HEK293 (cell line): ENCODE results near the gene PPP1R2B.

ENCODE experiments used
- CTCF ChIA-PET: fragments of 350-600 bp; formaldehyde crosslinking; extraction: SDS; loops from one replicate; lab custom pipeline; 2021; ENCODE audit warnings: antibody characterized with exemption; lab: Yijun Ruan, JAX
- POLR2A ChIA-PET: fragments of 300-600 bp; formaldehyde crosslinking; extraction: SDS; loops from one replicate; lab custom pipeline; 2020; ENCODE audit warnings: antibody characterized with exemption, inconsistent platforms; lab: Yijun Ruan, JAX
- H3K27ac ChIP-seq: fragments of 200-500 bp; sonication (Bioruptor generic); 2 replicates; pipeline ENCODE4 v1.5.1; 2014; ENCODE audit warnings: low read depth, low read length, control low read depth, inconsistent platforms; ENCODE audit errors: extremely low read depth
- H3K36me3 ChIP-seq, 2 experiments: fragments of 200-500 bp in 1 of 2; sonication (Bioruptor generic) in 1 of 2; 1 replicate in 1 of 2; 2 replicates in 1 of 2; pipeline ENCODE4 v1.5.1; 2014 to 2017; ENCODE audit warnings: inconsistent platforms in 2 of 2, low read length in 2 of 2; ENCODE audit not compliant: control insufficient read depth in 2 of 2, insufficient read depth in 1 of 2
- H3K4me1 ChIP-seq: fragments of 200-500 bp; sonication (Bioruptor generic); 2 replicates; pipeline ENCODE4 v1.5.1; 2014; ENCODE audit warnings: mild to moderate bottlenecking, low read length, inconsistent platforms; ENCODE audit not compliant: control insufficient read depth, insufficient read depth
- H3K4me3 ChIP-seq: 2 replicates; pipeline ENCODE4 v1.5.1; 2011; ENCODE audit warnings: low read depth, mild to moderate bottlenecking, control low read depth, low read length, moderate library complexity
- H3K9me3 ChIP-seq: fragments of 200-500 bp; sonication (Bioruptor generic); 2 replicates; pipeline ENCODE4 v1.5.1; 2014; ENCODE audit warnings: low read depth, low read length, inconsistent platforms; ENCODE audit not compliant: control insufficient read depth, insufficient read depth
- HOXC10 ChIP-seq: sonication (generic); formaldehyde crosslinking; IDR thresholded peaks from 2 replicates; pipeline ENCODE4 v1.8.1; 2023; ENCODE audit warnings: mild to moderate bottlenecking, missing genetic modification reagents
- KLF9 ChIP-seq: fragments of 450-650 bp; formaldehyde crosslinking; IDR thresholded peaks from 2 replicates; pipeline ENCODE4 v1.5.1; 2016; ENCODE audit warnings: missing biosample characterization, missing genetic modification characterization, low read depth
- MYNN ChIP-seq: fragments of 450-650 bp; formaldehyde crosslinking; IDR thresholded peaks from 2 replicates; pipeline ENCODE4 v1.5.1; 2016; ENCODE audit warnings: missing biosample characterization, missing genetic modification characterization, borderline replicate concordance
- OSR2 ChIP-seq: fragments of 450-650 bp; formaldehyde crosslinking; IDR thresholded peaks from 2 replicates; pipeline ENCODE4 v1.5.1; 2016; ENCODE audit warnings: missing biosample characterization, missing genetic modification characterization
- RBAK ChIP-seq: fragments of 450-650 bp; formaldehyde crosslinking; IDR thresholded peaks from 2 replicates; pipeline ENCODE4 v1.5.1; 2016; ENCODE audit warnings: missing biosample characterization, missing genetic modification characterization
- ZBTB10 ChIP-seq: fragments of 450-650 bp; formaldehyde crosslinking; IDR thresholded peaks from 2 replicates; pipeline ENCODE4 v1.5.1; 2016; ENCODE audit warnings: missing biosample characterization, missing genetic modification characterization
- ZEB2 ChIP-seq: fragments of 450-650 bp; formaldehyde crosslinking; IDR thresholded peaks from 2 replicates; pipeline ENCODE4 v1.5.1; 2016; ENCODE audit warnings: missing biosample characterization, missing genetic modification characterization
- ZFP69B ChIP-seq: fragments of 450-650 bp; formaldehyde crosslinking; IDR thresholded peaks from 2 replicates; pipeline ENCODE4 v1.5.1; 2016; ENCODE audit warnings: missing biosample characterization, missing genetic modification characterization
- ZNF23 ChIP-seq: fragments of 450-650 bp; formaldehyde crosslinking; IDR thresholded peaks from 2 replicates; pipeline ENCODE4 v1.5.1; 2016; ENCODE audit warnings: missing biosample characterization, missing genetic modification characterization, borderline replicate concordance
- ZNF26 ChIP-seq: fragments of 450-650 bp; formaldehyde crosslinking; IDR thresholded peaks from 2 replicates; pipeline ENCODE4 v1.5.1; 2016; ENCODE audit warnings: missing biosample characterization, missing genetic modification characterization
- ZNF292 ChIP-seq: fragments of 450-650 bp; formaldehyde crosslinking; IDR thresholded peaks from 2 replicates; pipeline ENCODE4 v1.5.1; 2016; ENCODE audit warnings: low read depth, missing biosample characterization, missing genetic modification characterization, borderline replicate concordance
- ZNF37A ChIP-seq: fragments of 450-650 bp; IDR thresholded peaks from 2 replicates; pipeline ENCODE4 v1.5.1; 2018; ENCODE audit warnings: missing biosample characterization, missing genetic modification characterization
- ZNF701 ChIP-seq: fragments of 450-650 bp; formaldehyde crosslinking; IDR thresholded peaks from 2 replicates; pipeline ENCODE4 v1.5.1; 2016; ENCODE audit warnings: missing biosample characterization, missing genetic modification characterization
- ZNF707 ChIP-seq: fragments of 450-650 bp; formaldehyde crosslinking; IDR thresholded peaks from 2 replicates; pipeline ENCODE4 v1.5.1; 2016; ENCODE audit warnings: missing biosample characterization, missing genetic modification characterization
- ZNF776 ChIP-seq: fragments of 450-650 bp; formaldehyde crosslinking; IDR thresholded peaks from 2 replicates; pipeline ENCODE4 v1.5.0; 2017; ENCODE audit warnings: missing biosample characterization, missing genetic modification characterization, borderline replicate concordance
- ZNF777 ChIP-seq: fragments of 450-650 bp; formaldehyde crosslinking; IDR thresholded peaks from 2 replicates; pipeline ENCODE4 v1.5.1; 2017; ENCODE audit warnings: missing biosample characterization, missing genetic modification characterization, borderline replicate concordance
- ZNF792 ChIP-seq: fragments of 450-650 bp; formaldehyde crosslinking; IDR thresholded peaks from 2 replicates; pipeline ENCODE4 v1.5.1; 2016; ENCODE audit warnings: missing biosample characterization, missing genetic modification characterization
- ZSCAN16 ChIP-seq: fragments of 450-650 bp; formaldehyde crosslinking; IDR thresholded peaks from 2 replicates; pipeline ENCODE4 v1.5.1; 2016; ENCODE audit warnings: missing biosample characterization, missing genetic modification characterization
- TF ChIP-seq, protein P1 (sequence below): fragments of 450-650 bp; formaldehyde crosslinking; IDR thresholded peaks from 2 replicates; pipeline ENCODE4 v1.5.1; 2016; ENCODE audit warnings: missing biosample characterization, missing genetic modification characterization
- TF ChIP-seq, protein P2 (sequence below): sonication (generic); formaldehyde crosslinking; IDR thresholded peaks from 2 replicates; pipeline ENCODE4 v1.8.1; 2022; ENCODE audit warnings: mild to moderate bottlenecking, moderate library complexity, missing genetic modification reagents
- TF ChIP-seq, protein P3 (sequence below): fragments of 450-650 bp; formaldehyde crosslinking; IDR thresholded peaks from 2 replicates; pipeline ENCODE4 v1.5.1; 2016; ENCODE audit warnings: missing biosample characterization, missing genetic modification characterization
- TF ChIP-seq, protein P4 (sequence below): fragments of 450-650 bp; formaldehyde crosslinking; IDR thresholded peaks from 2 replicates; pipeline ENCODE4 v1.5.1; 2016; ENCODE audit warnings: missing biosample characterization, missing genetic modification characterization, low read depth

PPP1R2B gene

DNA sequence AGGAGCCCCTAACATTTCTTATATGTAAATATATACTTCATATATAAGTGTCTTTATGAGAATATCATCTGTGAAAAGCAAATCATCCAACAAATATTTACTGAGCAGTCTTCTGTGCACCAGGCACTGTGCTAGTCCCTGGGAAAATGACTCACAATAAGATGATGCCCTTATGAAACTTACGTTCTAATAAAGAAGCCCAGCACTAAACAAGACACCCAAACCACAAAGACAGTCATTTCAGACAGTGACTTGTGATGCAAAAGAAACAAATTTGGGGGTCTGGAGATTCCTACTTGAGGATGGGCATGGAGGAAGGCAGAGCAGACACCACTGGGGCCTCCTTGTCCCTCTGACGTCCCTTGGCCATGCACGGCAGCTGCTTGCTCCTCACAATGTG lies 30.6 kb upstream of the PPP1R2B start (continued):
- TF ChIP-seq ZBTB10 (tag by site-specific recombination): no peak
- no peak for TF ChIP-seq MYNN (tag by site-specific recombination)

DNA sequence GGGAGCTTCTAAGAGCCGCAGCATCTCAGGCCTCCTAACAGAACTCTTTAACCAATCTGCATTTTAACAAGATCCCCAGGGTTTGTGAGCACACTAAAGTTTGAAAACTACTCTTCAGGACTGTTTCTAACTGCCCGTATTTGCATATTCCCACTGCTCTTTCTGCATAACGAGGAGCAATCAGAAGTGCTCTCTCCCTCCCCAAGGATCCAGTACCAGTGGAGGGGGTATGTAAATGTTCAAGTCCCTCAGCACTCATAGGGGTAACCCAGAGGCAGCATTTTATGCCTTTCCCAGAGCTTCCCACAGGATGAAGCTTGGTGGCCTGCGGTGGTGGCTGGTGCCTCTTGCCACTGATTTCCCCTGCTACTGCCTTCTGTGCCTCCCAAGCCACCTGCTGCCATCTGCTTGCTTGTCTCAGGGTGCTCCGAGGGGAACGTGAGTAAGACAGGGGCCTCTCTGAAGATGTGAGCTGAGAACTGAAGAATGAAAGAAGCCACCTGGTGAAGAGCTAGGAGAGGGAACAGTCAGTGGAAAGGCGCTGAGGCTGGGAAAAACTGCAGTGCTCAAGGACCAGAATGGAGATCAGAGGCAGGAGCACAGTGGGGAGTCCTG lies 30.0 kb upstream of the PPP1R2B start:
- Histone ChIP-seq H3K4me1 (no peaks in the 10 kb centered on the region), H3K9me3 (no peaks in the 10 kb centered on the region), H3K36me3 (no peaks in the 10 kb centered on the region), H3K27ac (no peak overlapping the region), H3K4me3 (no peak overlapping the region)
- CTCF ChIA-PET: no interaction called here
- POLR2A ChIA-PET: no interaction called here
- TF ChIP-seq, protein P1, sequence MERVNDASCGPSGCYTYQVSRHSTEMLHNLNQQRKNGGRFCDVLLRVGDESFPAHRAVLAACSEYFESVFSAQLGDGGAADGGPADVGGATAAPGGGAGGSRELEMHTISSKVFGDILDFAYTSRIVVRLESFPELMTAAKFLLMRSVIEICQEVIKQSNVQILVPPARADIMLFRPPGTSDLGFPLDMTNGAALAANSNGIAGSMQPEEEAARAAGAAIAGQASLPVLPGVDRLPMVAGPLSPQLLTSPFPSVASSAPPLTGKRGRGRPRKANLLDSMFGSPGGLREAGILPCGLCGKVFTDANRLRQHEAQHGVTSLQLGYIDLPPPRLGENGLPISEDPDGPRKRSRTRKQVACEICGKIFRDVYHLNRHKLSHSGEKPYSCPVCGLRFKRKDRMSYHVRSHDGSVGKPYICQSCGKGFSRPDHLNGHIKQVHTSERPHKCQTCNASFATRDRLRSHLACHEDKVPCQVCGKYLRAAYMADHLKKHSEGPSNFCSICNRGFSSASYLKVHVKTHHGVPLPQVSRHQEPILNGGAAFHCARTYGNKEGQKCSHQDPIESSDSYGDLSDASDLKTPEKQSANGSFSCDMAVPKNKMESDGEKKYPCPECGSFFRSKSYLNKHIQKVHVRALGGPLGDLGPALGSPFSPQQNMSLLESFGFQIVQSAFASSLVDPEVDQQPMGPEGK: no peak
- no peak for TF ChIP-seq ZNF701 (tag by site-specific recombination)
- no peak for TF ChIP-seq ZNF776 (tag by site-specific recombination)
- TF ChIP-seq ZEB2: no peak
- TF ChIP-seq, protein P2, sequence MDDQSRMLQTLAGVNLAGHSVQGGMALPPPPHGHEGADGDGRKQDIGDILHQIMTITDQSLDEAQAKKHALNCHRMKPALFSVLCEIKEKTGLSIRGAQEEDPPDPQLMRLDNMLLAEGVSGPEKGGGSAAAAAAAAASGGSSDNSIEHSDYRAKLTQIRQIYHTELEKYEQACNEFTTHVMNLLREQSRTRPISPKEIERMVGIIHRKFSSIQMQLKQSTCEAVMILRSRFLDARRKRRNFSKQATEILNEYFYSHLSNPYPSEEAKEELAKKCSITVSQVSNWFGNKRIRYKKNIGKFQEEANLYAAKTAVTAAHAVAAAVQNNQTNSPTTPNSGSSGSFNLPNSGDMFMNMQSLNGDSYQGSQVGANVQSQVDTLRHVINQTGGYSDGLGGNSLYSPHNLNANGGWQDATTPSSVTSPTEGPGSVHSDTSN (CRISPR knock-in tag): no peak
- TF ChIP-seq, protein P3, sequence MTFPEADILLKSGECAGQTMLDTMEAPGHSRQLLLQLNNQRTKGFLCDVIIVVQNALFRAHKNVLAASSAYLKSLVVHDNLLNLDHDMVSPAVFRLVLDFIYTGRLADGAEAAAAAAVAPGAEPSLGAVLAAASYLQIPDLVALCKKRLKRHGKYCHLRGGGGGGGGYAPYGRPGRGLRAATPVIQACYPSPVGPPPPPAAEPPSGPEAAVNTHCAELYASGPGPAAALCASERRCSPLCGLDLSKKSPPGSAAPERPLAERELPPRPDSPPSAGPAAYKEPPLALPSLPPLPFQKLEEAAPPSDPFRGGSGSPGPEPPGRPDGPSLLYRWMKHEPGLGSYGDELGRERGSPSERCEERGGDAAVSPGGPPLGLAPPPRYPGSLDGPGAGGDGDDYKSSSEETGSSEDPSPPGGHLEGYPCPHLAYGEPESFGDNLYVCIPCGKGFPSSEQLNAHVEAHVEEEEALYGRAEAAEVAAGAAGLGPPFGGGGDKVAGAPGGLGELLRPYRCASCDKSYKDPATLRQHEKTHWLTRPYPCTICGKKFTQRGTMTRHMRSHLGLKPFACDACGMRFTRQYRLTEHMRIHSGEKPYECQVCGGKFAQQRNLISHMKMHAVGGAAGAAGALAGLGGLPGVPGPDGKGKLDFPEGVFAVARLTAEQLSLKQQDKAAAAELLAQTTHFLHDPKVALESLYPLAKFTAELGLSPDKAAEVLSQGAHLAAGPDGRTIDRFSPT (tag by site-specific recombination): no peak
- no peak for TF ChIP-seq ZNF23 (tag by site-specific recombination)

- CTCF ChIA-PET: interaction anchor here (0.7 to 1.2 kb wide), 2 partner anchors 9 to 411 kb away, joined by 3 read pairs; no protein-coding TSS in a partner anchor
- Histone ChIP-seq H3K4me3 (no peak overlapping the region), H3K9me3 (no peaks in the 10 kb centered on the region), H3K36me3 (no peaks in the 10 kb centered on the region), H3K4me1 (no peaks in the 10 kb centered on the region), H3K27ac (no peak overlapping the region)
- POLR2A ChIA-PET: no interaction called here
- TF ChIP-seq ZNF37A (tag by site-specific recombination): no peak
- TF ChIP-seq, protein P4, sequence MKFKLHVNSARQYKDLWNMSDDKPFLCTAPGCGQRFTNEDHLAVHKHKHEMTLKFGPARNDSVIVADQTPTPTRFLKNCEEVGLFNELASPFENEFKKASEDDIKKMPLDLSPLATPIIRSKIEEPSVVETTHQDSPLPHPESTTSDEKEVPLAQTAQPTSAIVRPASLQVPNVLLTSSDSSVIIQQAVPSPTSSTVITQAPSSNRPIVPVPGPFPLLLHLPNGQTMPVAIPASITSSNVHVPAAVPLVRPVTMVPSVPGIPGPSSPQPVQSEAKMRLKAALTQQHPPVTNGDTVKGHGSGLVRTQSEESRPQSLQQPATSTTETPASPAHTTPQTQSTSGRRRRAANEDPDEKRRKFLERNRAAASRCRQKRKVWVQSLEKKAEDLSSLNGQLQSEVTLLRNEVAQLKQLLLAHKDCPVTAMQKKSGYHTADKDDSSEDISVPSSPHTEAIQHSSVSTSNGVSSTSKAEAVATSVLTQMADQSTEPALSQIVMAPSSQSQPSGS: no peak
- TF ChIP-seq ZNF777: no peak
- no peak for TF ChIP-seq ZNF707 (tag by site-specific recombination)
- no peak for TF ChIP-seq OSR2
- no peak for TF ChIP-seq KLF9 (tag by site-specific recombination)
- TF ChIP-seq ZNF292: no peak
- TF ChIP-seq ZNF776 (tag by site-specific recombination): no peak
- no peak for TF ChIP-seq ZNF26 (tag by site-specific recombination)
- TF ChIP-seq ZFP69B: no peak
- no peak for TF ChIP-seq RBAK
- no peak for TF ChIP-seq ZSCAN16
- TF ChIP-seq HOXC10 (CRISPR knock-in tag): no peak
- no peak for TF ChIP-seq ZNF792 (tag by site-specific recombination)
Measured at GRCh38 chr5:156824241-156824640, 25.9 kb upstream of the PPP1R2B start.
